ENCODE results near the gene KAT8. TPM values are rescaled to one million over a fixed set of nuclear protein-coding genes. Genes with fewer than 3 reads are reported as not detected.

KAT8 gene
- total and polyA plus RNA-seq, 12 donors: 51.9 to 107 (median 66.0) TPM

DNA sequence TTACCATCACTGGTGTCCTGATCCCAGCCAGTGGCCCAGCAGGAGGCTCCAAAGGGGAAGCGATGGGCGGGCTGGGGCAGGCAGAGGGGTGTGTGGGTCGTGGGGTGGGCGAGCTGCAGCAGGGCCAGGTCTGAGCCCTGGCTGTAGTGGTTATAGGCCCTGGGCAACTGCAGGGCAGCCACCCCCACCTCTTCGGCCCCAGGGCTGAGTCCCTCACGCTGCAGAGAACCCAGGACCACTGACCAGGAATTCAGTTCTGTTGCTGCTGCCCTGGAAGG lies 30.9 kb upstream of the KAT8 start:
- Histone ChIP-seq H3K4me3 (no peak overlapping the region), H3K4me1 (peaks cover 0 to 16% (median 6%) of the 10 kb centered on the region in 9 donors), H3K36me3 (peaks cover 0 to 100% (median 19%) of the 10 kb centered on the region in 9 donors), H3K27ac (no peak overlapping the region), H3K9me3 (no peaks in the 10 kb centered on the region), H3K27me3 (no peaks in the 10 kb centered on the region)
- ATAC-seq (no peak), DNase-seq (no peak)
- no peak for TF ChIP-seq CTCF (IDR thresholded peaks at IDR 0.05)
- WGBS, 2 donors: 84 to 87% methylated on average over 6 of the region's 6 CpGs
- intact Hi-C loops (cut with DNase I): loop anchor here in 2 of 10 donors (5.0 to 10.0 kb wide), 2 partner anchors 39 to 102 kb away; partner anchors contain the start of gene HSD3B7 (in 1 of the 2)

DNA sequence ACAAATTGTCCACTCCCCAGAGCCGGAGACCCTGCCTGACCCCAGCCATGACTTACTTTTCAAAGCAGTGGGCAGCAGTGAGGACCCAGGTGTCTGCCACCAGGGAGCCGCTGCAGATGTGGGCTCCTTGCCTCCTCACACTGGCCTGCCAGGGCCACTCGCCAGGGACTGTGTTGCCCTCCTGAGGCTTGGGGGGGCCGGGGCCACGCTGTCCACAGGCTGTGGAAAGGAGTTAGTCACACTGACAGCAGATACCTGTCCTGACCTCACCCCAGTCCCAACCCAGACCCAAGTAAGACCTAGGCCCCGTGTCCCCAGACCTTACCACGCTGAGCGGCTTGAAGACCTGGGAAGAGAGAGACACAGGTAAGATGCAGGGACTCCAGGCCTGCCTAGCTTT lies 30.0 kb upstream of the KAT8 start:
- no peaks in the 10 kb centered on the region for H3K9me3 ChIP-seq
- ATAC-seq (no peak), DNase-seq (no peak)
- intact Hi-C loops (cut with DNase I): loop anchor here in 2 of 10 donors (5.0 to 10.0 kb wide), 2 partner anchors 40 to 103 kb away; partner anchors contain the start of gene HSD3B7 (in 1 of the 2)
- 92 to 95% methylated on average over 8 of the region's 8 CpGs for WGBS, 2 donors
- peaks cover 0 to 97% (median 19%) of the 10 kb centered on the region in 9 donors for H3K36me3 ChIP-seq
- no peak overlapping the region for H3K27ac ChIP-seq
- no peak for TF ChIP-seq CTCF (IDR thresholded peaks at IDR 0.05)
- no peak overlapping the region for H3K4me3 ChIP-seq
- no peaks in the 10 kb centered on the region for H3K27me3 ChIP-seq
- peaks cover 0 to 7% (median under 1%) of the 10 kb centered on the region in 9 donors for H3K4me1 ChIP-seq

DNA sequence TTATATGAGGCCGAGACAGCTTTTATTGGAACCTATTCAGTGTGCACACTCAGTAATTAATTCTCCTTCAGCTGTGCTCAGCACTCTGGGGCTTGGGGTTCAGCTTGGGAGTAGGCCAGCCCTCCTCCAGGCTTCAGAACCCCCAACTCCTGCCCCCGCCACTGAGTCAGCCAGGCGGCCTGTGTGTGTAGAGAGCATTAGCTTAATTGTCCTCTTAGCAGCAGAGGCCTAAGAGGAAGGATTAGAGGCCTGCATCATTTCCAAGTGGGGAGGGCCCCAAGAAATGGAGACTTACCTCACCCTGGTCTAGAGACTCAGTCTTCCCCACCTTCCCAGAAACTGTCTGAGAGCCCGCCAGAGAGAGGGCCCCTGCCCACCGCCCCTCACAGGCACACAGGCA lies 29.5 kb upstream of the KAT8 start:
- DNase-seq (no peak), ATAC-seq (no peak)
- Histone ChIP-seq H3K27me3 (no peaks in the 10 kb centered on the region), H3K4me3 (no peak overlapping the region), H3K36me3 (peaks cover 0 to 96% (median 16%) of the 10 kb centered on the region in 9 donors), H3K4me1 (peaks cover 0 to 5% (median 0%) of the 10 kb centered on the region in 9 donors), H3K9me3 (no peaks in the 10 kb centered on the region), H3K27ac (no peak overlapping the region)
- WGBS, 2 donors: 87 to 88% methylated on average over 5 of the region's 5 CpGs
- intact Hi-C loops (cut with DNase I): loop anchor here in 2 of 10 donors (5.0 to 10.0 kb wide), 2 partner anchors 41 to 103 kb away; partner anchors contain the start of gene HSD3B7 (in 1 of the 2)
- TF ChIP-seq CTCF (IDR thresholded peaks at IDR 0.05): no peak

DNA sequence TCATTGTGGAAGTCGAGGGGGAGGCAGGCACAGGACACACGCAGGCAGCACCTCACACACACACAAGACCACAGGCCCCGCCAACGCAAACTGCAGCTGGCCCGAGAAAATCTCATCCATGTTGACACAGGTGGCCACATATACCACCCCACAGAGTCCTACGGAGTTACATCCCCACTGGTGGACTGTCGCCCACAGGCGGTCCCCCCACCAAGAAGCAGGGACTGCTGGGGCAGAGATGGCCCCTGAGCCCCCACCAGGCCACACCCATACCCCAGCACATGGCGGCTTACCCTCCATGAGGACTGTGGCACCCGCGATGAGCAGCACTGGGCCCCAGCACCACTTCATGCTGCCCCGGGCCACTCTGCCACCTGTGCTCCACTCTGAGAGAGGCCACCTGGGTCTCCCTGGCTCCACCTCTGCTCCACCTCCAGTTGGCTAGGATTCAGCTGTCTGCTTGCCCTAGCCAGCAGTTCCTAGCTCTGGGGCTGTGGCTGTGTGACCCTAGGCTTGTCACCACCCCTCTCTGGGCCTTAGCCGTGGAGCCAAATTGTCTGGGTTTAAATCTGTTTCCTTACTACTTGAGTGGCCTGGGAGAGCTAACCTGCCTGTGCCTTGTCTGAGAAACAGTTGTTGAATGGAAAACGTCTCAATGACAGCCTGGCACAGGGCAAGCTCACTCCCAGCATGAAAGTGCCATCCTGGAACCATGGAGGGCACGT lies 28.8 kb upstream of the KAT8 start, which contains the start of gene PRSS53:
PRSS53 (minus strand) TSS at position 485 of the 725 bp plus-strand sequence; CDS start at position 351, 134 bp downstream.
- whole genome bisulfite sequencing, 2 donors: 89 to 90% methylated on average over 15 of the region's 15 CpGs
- Histone ChIP-seq H3K9me3 (no peaks in the 10 kb centered on the region), H3K27me3 (no peaks in the 10 kb centered on the region), H3K4me1 (peaks cover 0 to 11% (median 6%) of the 10 kb centered on the region in 9 donors), H3K27ac (no peak within 1 kb of the TSS), H3K36me3 (peaks cover 0 to 90% (median 14%) of the 10 kb centered on the region in 9 donors), H3K4me3 (no peak within 1 kb of the TSS)
- no peak for TF ChIP-seq CTCF (IDR thresholded peaks at IDR 0.05)
- ATAC-seq (no peak), DNase-seq (no peak)
- intact Hi-C loops (cut with DNase I): loop anchor here in 2 of 10 donors (5.0 to 10.0 kb wide), 2 partner anchors 41 to 104 kb away; partner anchors contain the start of gene HSD3B7 (in 1 of the 2)

Measured in heart right ventricle (tissue), 16 donors.